GM21576 (cell line): Measurements from ENCODE around the gene TET2.

ENCODE experiments used
- ATAC-seq: cut with Tn5 transposase; IDR thresholded peaks from one replicate; pipeline ENCODE4 v1.9.1; 2021; ENCODE audit warnings: mild to moderate bottlenecking, moderate library complexity; ENCODE audit not compliant: unreplicated experiment

Gene TET2

GRCh38 chr4:105181259-105181658, 34.6 kb downstream of the TET2 start:
- no peak for ATAC-seq

- ATAC-seq, result no peak
Measured at GRCh38 chr4:105182211-105182610, 35.5 kb downstream of the TET2 start.

- ATAC-seq, result no peak
Measured at GRCh38 chr4:105184316-105184980, 37.8 kb downstream of the TET2 start.

GRCh38 chr4:105186701-105187161, 40.1 kb downstream of the TET2 start:
- no peak for ATAC-seq

- no peak for ATAC-seq
Measured at GRCh38 chr4:105189855-105190650, 43.4 kb downstream of the TET2 start.

GRCh38 chr4:105191621-105192210, 45.0 kb downstream of the TET2 start:
- ATAC-seq, result peak; percentile 50

GRCh38 chr4:105192474-105192873, 45.8 kb downstream of the TET2 start:
- no peak for ATAC-seq

GRCh38 chr4:105192910-105193309, 46.2 kb downstream of the TET2 start:
- no peak for ATAC-seq

GRCh38 chr4:105193536-105193935, 46.9 kb downstream of the TET2 start:
- no peak for ATAC-seq

GRCh38 chr4:105194328-105195231, 47.9 kb downstream of the TET2 start:
- peak; percentile 88 for ATAC-seq

- peak; percentile 26 for ATAC-seq
Measured at GRCh38 chr4:105196523-105197145, 50.0 kb downstream of the TET2 start.

- no peak for ATAC-seq
Measured at GRCh38 chr4:105197777-105198176, 51.1 kb downstream of the TET2 start.

- no peak for ATAC-seq
Measured at GRCh38 chr4:105198541-105198940, 51.9 kb downstream of the TET2 start.

- ATAC-seq, result no peak
Measured at GRCh38 chr4:105206214-105206613, 59.5 kb downstream of the TET2 start.

GRCh38 chr4:105207386-105207785, 60.7 kb downstream of the TET2 start:
- no peak for ATAC-seq

- no peak for ATAC-seq
Measured at GRCh38 chr4:105208561-105208960, 61.9 kb downstream of the TET2 start.

GRCh38 chr4:105210916-105211315, 64.2 kb downstream of the TET2 start:
- ATAC-seq, result no peak

GRCh38 chr4:105215609-105216313, 69.1 kb downstream of the TET2 start:
- peak; percentile 64 for ATAC-seq

GRCh38 chr4:105225500-105225899, 78.8 kb downstream of the TET2 start:
- no peak for ATAC-seq

- ATAC-seq, result no peak
Measured at GRCh38 chr4:105227054-105227453, 80.4 kb downstream of the TET2 start.
